ENCODE data around the gene TRIM4.

Gene TRIM4

GRCh38 chr7:99842926-99843325 is 76.4 kb downstream of the TRIM4 start:
- DNase-seq (ENCODE audit: low spot score), result no peak
